HG03060 (cell line): ENCODE data around the gene MARCHF6.
"Not testable (repeated sequence)": the region's sequence is repeated elsewhere in the genome, so short reads cannot be mapped to it uniquely, and the experiment has no call there.

Source experiments
- ATAC-seq: cut with Tn5 transposase; IDR thresholded peaks from one replicate; pipeline ENCODE4 v1.9.1; 2021; ENCODE audit warnings: low read depth, moderate number of reproducible peaks; ENCODE audit not compliant: unreplicated experiment

MARCHF6 gene

GRCh38 chr5:10374046-10375022 lies 20.8 kb downstream of the MARCHF6 start:
- no peak for ATAC-seq

GRCh38 chr5:10375146-10375545 lies 21.7 kb downstream of the MARCHF6 start:
- ATAC-seq = not testable (repeated sequence)

- no peak for ATAC-seq
Measured at GRCh38 chr5:10376544-10376943, 23.0 kb downstream of the MARCHF6 start.

GRCh38 chr5:10377081-10377480 lies 23.6 kb downstream of the MARCHF6 start:
- no peak for ATAC-seq

GRCh38 chr5:10381803-10382202 lies 28.3 kb downstream of the MARCHF6 start:
- ATAC-seq = no peak

- no peak for ATAC-seq
Measured at GRCh38 chr5:10384483-10384882, 31.0 kb downstream of the MARCHF6 start.

GRCh38 chr5:10387690-10388089 lies 34.2 kb downstream of the MARCHF6 start:
- no peak for ATAC-seq

- ATAC-seq = no peak
Measured at GRCh38 chr5:10391130-10391529, 37.6 kb downstream of the MARCHF6 start.

GRCh38 chr5:10392567-10393328 lies 39.3 kb downstream of the MARCHF6 start:
- not testable (repeated sequence) for ATAC-seq

GRCh38 chr5:10393491-10393890 lies 40.0 kb downstream of the MARCHF6 start:
- no peak for ATAC-seq

GRCh38 chr5:10396552-10396951 lies 43.1 kb downstream of the MARCHF6 start:
- no peak for ATAC-seq

- no peak for ATAC-seq
Measured at GRCh38 chr5:10399839-10400238, 46.3 kb downstream of the MARCHF6 start.

GRCh38 chr5:10400411-10400810 lies 46.9 kb downstream of the MARCHF6 start:
- no peak for ATAC-seq

- no peak for ATAC-seq
Measured at GRCh38 chr5:10400831-10401230, 47.3 kb downstream of the MARCHF6 start.

- peak; percentile 88 for ATAC-seq
Measured at GRCh38 chr5:10401498-10401897, 48.0 kb downstream of the MARCHF6 start.
